WTC11 (cell line): ENCODE results near the gene RGS11. TPM values are rescaled to one million over a fixed set of nuclear protein-coding genes. Genes with fewer than 3 reads are reported as not detected.
A peak's percentile ranks its signal among the peaks of the same experiment; 100 is the strongest.

ENCODE experiments used
- ATAC-seq: fragments of 200-7000 bp; cut with Tn5 transposase; 2 replicates; pipeline ENCODE4 v1.10.0; 2021; ENCODE audit warnings: mild to moderate bottlenecking, moderate library complexity
- CTCF ChIA-PET: fragments of 300-600 bp; sonication (Branson Sonifier 250); formaldehyde crosslinking; loops from one replicate; lab custom pipeline; 2021; ENCODE audit warnings: antibody characterized with exemption; lab: Charles Lee
- POLR2A ChIA-PET: fragments of 350-600 bp; sonication (Branson Sonifier 250); formaldehyde crosslinking; loops from one replicate; lab custom pipeline; 2021; ENCODE audit warnings: antibody characterized with exemption; lab: Charles Lee
- DNase-seq: peaks from one replicate; pipeline ENCODE4 v3.0.0; 2021; ENCODE audit warnings: low spot score
- H3K27ac Mint-ChIP-seq: 2 replicates; pipeline ENCODE4 v1.8.0; 2021; ENCODE audit warnings: mixed read lengths
- H3K27me3 Mint-ChIP-seq: 2 replicates; pipeline ENCODE4 v1.8.0; 2021; ENCODE audit warnings: low read depth, mild to moderate bottlenecking, moderate library complexity, mixed read lengths
- H3K36me3 Mint-ChIP-seq: 2 replicates; pipeline ENCODE4 v1.8.0; 2021; ENCODE audit warnings: mixed read lengths
- H3K4me1 Mint-ChIP-seq: 2 replicates; pipeline ENCODE4 v1.8.0; 2022; ENCODE audit warnings: mixed read lengths
- H3K4me3 Mint-ChIP-seq: 2 replicates; pipeline ENCODE4 v1.8.0; 2021; ENCODE audit warnings: mild to moderate bottlenecking, moderate library complexity, mixed read lengths
- H3K9me3 Mint-ChIP-seq: 2 replicates; pipeline ENCODE4 v1.8.0; 2021; ENCODE audit warnings: mixed read lengths
- ATF1 ChIP-seq: sonication (generic); formaldehyde crosslinking; IDR thresholded peaks from 2 replicates; pipeline ENCODE4 v1.8.1; 2023; ENCODE audit warnings: mild to moderate bottlenecking, moderate library complexity, missing genetic modification reagents
- CREB1 ChIP-seq: sonication (generic); formaldehyde crosslinking; IDR thresholded peaks from 2 replicates; pipeline ENCODE4 v1.8.0; 2023; ENCODE audit warnings: mild to moderate bottlenecking, missing genetic modification reagents
- CREM ChIP-seq: sonication (generic); formaldehyde crosslinking; IDR thresholded peaks from 2 replicates; pipeline ENCODE4 v1.8.1; 2022; ENCODE audit warnings: mild to moderate bottlenecking, missing genetic modification reagents, moderate library complexity
- FOXP1 ChIP-seq: sonication (generic); formaldehyde crosslinking; IDR thresholded peaks from 2 replicates; pipeline ENCODE4 v1.8.0; 2022; ENCODE audit warnings: missing genetic modification reagents, mild to moderate bottlenecking, moderate library complexity, borderline replicate concordance
- HMGA2 ChIP-seq: fragments of 250-450 bp; sonication (Bioruptor Pico); IDR thresholded peaks from 2 replicates; pipeline ENCODE4 v1.4.0; 2021; ENCODE audit warnings: mild to moderate bottlenecking, moderate library complexity
- JUN ChIP-seq: sonication (generic); formaldehyde crosslinking; IDR thresholded peaks from 2 replicates; pipeline ENCODE4 v1.8.0; 2023; ENCODE audit warnings: mild to moderate bottlenecking, missing genetic modification reagents
- MYBL2 ChIP-seq: sonication (generic); formaldehyde crosslinking; IDR thresholded peaks from 2 replicates; pipeline ENCODE4 v1.8.1; 2023; ENCODE audit warnings: mild to moderate bottlenecking, moderate library complexity, missing genetic modification reagents
- NFE2L1 ChIP-seq: sonication (generic); formaldehyde crosslinking; IDR thresholded peaks from 2 replicates; pipeline ENCODE4 v1.8.1; 2023; ENCODE audit warnings: missing genetic modification reagents
- SOX15 ChIP-seq: fragments of 250-450 bp; sonication (Bioruptor Pico); IDR thresholded peaks from 2 replicates; pipeline ENCODE4 v1.9.0; 2021; ENCODE audit warnings: mild to moderate bottlenecking
- SP1 ChIP-seq: sonication (generic); formaldehyde crosslinking; conservative IDR thresholded peaks from 2 replicates; pipeline ENCODE4 v1.8.1; 2022; ENCODE audit warnings: missing genetic modification reagents
- TCF7 ChIP-seq: sonication (generic); formaldehyde crosslinking; IDR thresholded peaks from 2 replicates; pipeline ENCODE4 v1.8.0; 2022; ENCODE audit warnings: mild to moderate bottlenecking, low read depth, missing genetic modification reagents, moderate library complexity
- TEAD4 ChIP-seq: sonication (generic); formaldehyde crosslinking; IDR thresholded peaks from 2 replicates; pipeline ENCODE4 v1.8.0; 2022; ENCODE audit warnings: mild to moderate bottlenecking, missing genetic modification reagents
- ZBTB21 ChIP-seq: sonication (generic); formaldehyde crosslinking; IDR thresholded peaks from 2 replicates; pipeline ENCODE4 v1.8.1; 2023; ENCODE audit warnings: mild to moderate bottlenecking, missing genetic modification reagents, borderline replicate concordance
- ZBTB43 ChIP-seq: sonication (generic); formaldehyde crosslinking; IDR thresholded peaks from 2 replicates; pipeline ENCODE4 v1.8.1; 2023; ENCODE audit warnings: mild to moderate bottlenecking, missing genetic modification reagents
- ZNF121 ChIP-seq: sonication (generic); formaldehyde crosslinking; IDR thresholded peaks from 2 replicates; pipeline ENCODE4 v1.8.0; 2023; ENCODE audit warnings: missing genetic modification reagents
- ZNF281 ChIP-seq: sonication (generic); formaldehyde crosslinking; IDR thresholded peaks from 2 replicates; pipeline ENCODE4 v1.8.0; 2023; ENCODE audit warnings: mild to moderate bottlenecking, missing genetic modification reagents
- ZNF416 ChIP-seq: fragments of 250-450 bp; sonication (Bioruptor Pico); IDR thresholded peaks from 2 replicates; pipeline ENCODE4 v1.9.0; 2021; ENCODE audit warnings: mild to moderate bottlenecking, inconsistent platforms
- ZNF423 ChIP-seq: fragments of 250-450 bp; sonication (Bioruptor Pico); IDR thresholded peaks from 2 replicates; pipeline ENCODE4 v2.1.2; 2022; ENCODE audit warnings: mild to moderate bottlenecking, moderate library complexity
- total RNA-seq: library from RNA; stranded (reverse); gene quantifications from 3 replicates; pipeline ENCODE4 v1.2.3, GENCODE V29; 2021
- TF ChIP-seq, protein P1 (sequence below): sonication (generic); formaldehyde crosslinking; IDR thresholded peaks from 2 replicates; pipeline ENCODE4 v1.8.0; 2022; ENCODE audit warnings: mild to moderate bottlenecking, missing genetic modification reagents
- TF ChIP-seq, protein P2 (sequence below): sonication (generic); formaldehyde crosslinking; conservative IDR thresholded peaks from 2 replicates; pipeline ENCODE4 v1.8.1; 2022; ENCODE audit warnings: mild to moderate bottlenecking, missing genetic modification reagents
- TF ChIP-seq, protein P3 (sequence below): sonication (generic); formaldehyde crosslinking; IDR thresholded peaks from 2 replicates; pipeline ENCODE4 v1.8.0; 2022; ENCODE audit warnings: mild to moderate bottlenecking, missing genetic modification reagents
- TF ChIP-seq, protein P4 (sequence below): sonication (generic); formaldehyde crosslinking; conservative IDR thresholded peaks from 2 replicates; pipeline ENCODE4 v1.8.1; 2023; ENCODE audit warnings: mild to moderate bottlenecking, low read depth, missing genetic modification reagents, moderate library complexity

RGS11 gene
- total RNA-seq, 1 experiment from 2014 or later = 1.8 TPM

DNA sequence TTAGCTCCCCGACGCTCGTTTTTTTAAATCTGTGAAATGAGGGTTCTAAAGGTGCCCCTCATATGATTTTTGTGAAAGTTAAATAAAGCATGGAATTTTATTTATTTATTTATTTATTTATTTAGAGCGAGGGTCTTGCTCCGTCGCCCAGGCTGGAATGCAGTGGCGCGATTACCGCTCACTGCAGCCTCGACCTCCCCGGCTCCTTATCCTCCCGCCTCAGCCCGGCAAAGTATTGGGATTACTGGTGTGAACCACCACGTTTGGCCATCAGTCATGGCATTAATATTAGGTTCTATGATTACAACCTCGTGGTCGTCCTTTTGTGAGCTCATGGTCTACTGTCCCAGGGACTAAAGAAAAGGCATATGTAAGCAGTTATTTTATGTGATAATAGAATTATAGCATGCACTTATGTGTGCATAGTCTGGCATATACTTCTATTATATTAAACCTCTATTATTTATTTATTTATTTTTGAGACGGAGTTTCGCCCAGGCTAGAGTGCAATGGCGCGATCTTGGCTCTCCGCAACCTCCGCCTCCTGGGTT is 45.9 kb downstream of the RGS11 start (continued):
- TF ChIP-seq MYBL2 (CRISPR knock-in tag) (no peak), TEAD4 (no peak)

DNA sequence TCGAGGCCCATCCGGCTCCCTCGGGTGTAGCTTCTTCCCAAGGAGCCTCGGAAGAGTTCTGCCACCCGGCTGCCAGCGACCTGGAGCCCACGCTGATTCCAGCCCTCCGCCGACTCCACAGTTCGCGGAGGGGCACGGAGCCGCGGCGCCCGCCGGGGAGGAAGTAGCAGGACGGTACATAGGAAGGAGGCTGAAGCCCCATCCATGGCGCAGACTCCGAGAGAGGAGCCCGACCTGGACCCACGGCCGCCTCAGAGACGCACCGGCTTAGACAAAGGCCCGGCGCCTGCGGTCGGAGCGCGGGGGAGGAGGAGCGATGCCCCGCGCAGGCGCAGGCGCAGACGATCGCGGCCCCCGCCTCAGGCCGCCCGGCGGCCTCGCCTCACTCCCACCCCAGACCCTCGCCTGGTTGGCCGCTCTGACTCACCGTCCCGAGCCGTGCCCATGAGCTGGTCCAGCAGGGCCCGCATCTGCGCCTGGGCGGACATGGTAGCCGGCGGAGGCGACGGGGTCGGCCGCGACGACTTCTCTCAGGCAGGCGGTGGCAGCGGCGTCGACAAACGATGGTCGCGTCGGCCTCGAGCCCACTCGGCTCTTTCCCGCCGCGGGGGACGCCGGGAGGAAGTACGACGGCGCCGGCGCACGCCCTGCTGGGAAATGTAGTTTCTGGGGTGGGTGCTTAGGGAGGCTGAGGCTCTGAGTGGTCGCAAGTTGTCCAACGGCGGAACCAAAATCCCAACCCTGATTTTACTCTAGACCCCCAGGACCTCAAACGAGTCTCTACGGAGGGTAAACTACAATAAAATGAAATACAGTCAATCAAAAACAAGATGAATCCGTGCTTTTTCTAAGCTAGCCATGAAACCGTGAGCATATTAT is 46.7 kb downstream of the RGS11 start, which contains the start of gene LUC7L:
Gene LUC7L (minus strand): TSS at position 598 of the 879 bp plus-strand sequence. CDS start 110 bp downstream, at position 488.
- ATAC-seq = peak; percentile 90
- Mint-ChIP-seq H3K9me3 (no peaks in the 10 kb centered on the region), H3K27ac (peak within 1 kb of the TSS; percentile 74; the same call in 1 of the 2 replicates), H3K27me3 (no peaks in the 10 kb centered on the region), H3K4me3 (peak within 1 kb of the TSS; percentile 94), H3K36me3 (peaks cover 37% of the 10 kb centered on the region), H3K4me1 (peaks cover 21% of the 10 kb centered on the region)
- DNase-seq = peak; percentile 91
- POLR2A ChIA-PET = interaction anchor here (0.5 to 1.0 kb wide), 2 partner anchors 80 to 132 kb away, joined by 3 to 4 read pairs; no protein-coding TSS in a partner anchor
- CTCF ChIA-PET = interaction anchor here (0.6 to 3.0 kb wide), 9 partner anchors 12 to 141 kb away, joined by 3 to 13 read pairs (median 4); partner anchors contain the start of genes AXIN1 and MRPL28
- TF ChIP-seq ATF1 (CRISPR knock-in tag) = no peak
- TF ChIP-seq ZNF281 (CRISPR knock-in tag) = peak; percentile 81; the same call in 1 of the 2 replicates
- peak; percentile 96 for TF ChIP-seq FOXP1 (CRISPR knock-in tag)
- peak; percentile 88 for TF ChIP-seq NFE2L1 (CRISPR knock-in tag)
- TF ChIP-seq ZBTB21 = peak; percentile 79; the same call in 1 of the 2 replicates
- TF ChIP-seq, protein P1, sequence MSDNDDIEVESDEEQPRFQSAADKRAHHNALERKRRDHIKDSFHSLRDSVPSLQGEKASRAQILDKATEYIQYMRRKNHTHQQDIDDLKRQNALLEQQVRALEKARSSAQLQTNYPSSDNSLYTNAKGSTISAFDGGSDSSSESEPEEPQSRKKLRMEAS (CRISPR knock-in tag) = peak; percentile 99
- TF ChIP-seq, protein P2, sequence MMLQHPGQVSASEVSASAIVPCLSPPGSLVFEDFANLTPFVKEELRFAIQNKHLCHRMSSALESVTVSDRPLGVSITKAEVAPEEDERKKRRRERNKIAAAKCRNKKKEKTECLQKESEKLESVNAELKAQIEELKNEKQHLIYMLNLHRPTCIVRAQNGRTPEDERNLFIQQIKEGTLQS (CRISPR knock-in tag) = no peak
- TF ChIP-seq ZBTB43 (CRISPR knock-in tag) = peak; percentile 73; the same call in 1 of the 2 replicates
- peak; percentile 84 for TF ChIP-seq SP1 (CRISPR knock-in tag)
- TF ChIP-seq ZNF416 = no peak
- TF ChIP-seq, protein P3, sequence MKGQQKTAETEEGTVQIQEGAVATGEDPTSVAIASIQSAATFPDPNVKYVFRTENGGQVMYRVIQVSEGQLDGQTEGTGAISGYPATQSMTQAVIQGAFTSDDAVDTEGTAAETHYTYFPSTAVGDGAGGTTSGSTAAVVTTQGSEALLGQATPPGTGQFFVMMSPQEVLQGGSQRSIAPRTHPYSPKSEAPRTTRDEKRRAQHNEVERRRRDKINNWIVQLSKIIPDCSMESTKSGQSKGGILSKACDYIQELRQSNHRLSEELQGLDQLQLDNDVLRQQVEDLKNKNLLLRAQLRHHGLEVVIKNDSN (CRISPR knock-in tag) = peak; percentile 74; the same call in 1 of the 2 replicates
- peak; percentile 77; the same call in 1 of the 2 replicates for TF ChIP-seq CREB1 (CRISPR knock-in tag)
- TF ChIP-seq ZNF423 (CRISPR knock-in tag) = no peak
- TF ChIP-seq TCF7 = peak; percentile 71; the same call in 1 of the 2 replicates
- peak; percentile 34; the same call in 1 of the 2 replicates for TF ChIP-seq ZNF121 (CRISPR knock-in tag)
- TF ChIP-seq, protein P4, sequence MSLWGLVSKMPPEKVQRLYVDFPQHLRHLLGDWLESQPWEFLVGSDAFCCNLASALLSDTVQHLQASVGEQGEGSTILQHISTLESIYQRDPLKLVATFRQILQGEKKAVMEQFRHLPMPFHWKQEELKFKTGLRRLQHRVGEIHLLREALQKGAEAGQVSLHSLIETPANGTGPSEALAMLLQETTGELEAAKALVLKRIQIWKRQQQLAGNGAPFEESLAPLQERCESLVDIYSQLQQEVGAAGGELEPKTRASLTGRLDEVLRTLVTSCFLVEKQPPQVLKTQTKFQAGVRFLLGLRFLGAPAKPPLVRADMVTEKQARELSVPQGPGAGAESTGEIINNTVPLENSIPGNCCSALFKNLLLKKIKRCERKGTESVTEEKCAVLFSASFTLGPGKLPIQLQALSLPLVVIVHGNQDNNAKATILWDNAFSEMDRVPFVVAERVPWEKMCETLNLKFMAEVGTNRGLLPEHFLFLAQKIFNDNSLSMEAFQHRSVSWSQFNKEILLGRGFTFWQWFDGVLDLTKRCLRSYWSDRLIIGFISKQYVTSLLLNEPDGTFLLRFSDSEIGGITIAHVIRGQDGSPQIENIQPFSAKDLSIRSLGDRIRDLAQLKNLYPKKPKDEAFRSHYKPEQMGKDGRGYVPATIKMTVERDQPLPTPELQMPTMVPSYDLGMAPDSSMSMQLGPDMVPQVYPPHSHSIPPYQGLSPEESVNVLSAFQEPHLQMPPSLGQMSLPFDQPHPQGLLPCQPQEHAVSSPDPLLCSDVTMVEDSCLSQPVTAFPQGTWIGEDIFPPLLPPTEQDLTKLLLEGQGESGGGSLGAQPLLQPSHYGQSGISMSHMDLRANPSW = no peak
- TF ChIP-seq JUN = 0 out of 2 replicates have a peak, but pooled peaks have one; percentile 83
- TF ChIP-seq HMGA2 = no peak
- TF ChIP-seq SOX15 (CRISPR knock-in tag) = no peak
- peak; percentile 85 for TF ChIP-seq CREM
